HG02885 (cell line): ENCODE data around the gene AKAP12.
"Not testable (repeated sequence)": the region's sequence is repeated elsewhere in the genome, so short reads cannot be mapped to it uniquely, and the experiment has no call there.

Experiments used
- ATAC-seq: cut with Tn5 transposase; IDR thresholded peaks from one replicate; pipeline ENCODE4 v1.9.1; 2021; ENCODE audit warnings: mild to moderate bottlenecking; ENCODE audit not compliant: unreplicated experiment, poor library complexity

AKAP12 gene

GRCh38 chr6:151306269-151306783 lies 66.6 kb downstream of the AKAP12 start:
- no peak for ATAC-seq

DNA sequence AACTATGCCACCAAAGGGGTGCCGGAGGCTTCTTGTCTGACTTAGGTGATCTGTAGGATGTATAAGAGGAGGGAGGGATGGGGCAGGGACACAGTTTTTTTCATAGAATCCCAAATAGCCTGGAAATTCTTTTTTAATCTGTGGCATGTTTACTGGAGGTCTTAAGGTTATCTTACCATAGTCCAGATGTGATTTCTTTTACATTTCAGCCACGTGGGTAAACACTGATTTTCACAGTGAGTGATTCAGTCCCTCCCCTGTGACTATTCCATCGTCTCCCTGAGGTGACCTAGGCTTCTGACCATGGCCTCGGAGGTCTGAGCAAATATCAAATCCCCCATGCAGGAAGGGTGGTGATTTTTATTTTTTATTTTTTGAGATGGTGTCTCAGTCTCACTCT lies 67.7 kb downstream of the AKAP12 start:
- ATAC-seq: no peak

- ATAC-seq: no peak
Observed at GRCh38 chr6:151309619-151310018, 69.9 kb downstream of the AKAP12 start.

DNA sequence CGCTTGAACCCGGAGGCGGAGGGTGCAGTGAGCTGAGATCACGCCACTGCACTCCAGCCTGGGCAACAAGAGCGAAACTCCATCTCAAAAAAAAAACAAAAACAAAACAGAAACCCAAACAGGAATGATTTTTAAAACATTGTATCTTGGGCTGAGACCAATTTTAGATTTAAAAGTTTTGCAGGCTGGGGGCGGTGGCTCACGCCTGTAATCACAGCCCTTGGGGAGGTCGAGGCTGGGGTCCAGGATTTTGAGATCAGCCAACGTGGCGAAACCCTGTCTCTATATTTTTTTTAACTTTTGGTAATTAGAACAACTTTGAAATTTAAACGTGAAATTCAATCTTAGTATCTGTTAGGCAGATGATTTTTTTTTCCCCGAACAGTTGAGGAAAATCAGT lies 70.5 kb downstream of the AKAP12 start:
- ATAC-seq: no peak

DNA sequence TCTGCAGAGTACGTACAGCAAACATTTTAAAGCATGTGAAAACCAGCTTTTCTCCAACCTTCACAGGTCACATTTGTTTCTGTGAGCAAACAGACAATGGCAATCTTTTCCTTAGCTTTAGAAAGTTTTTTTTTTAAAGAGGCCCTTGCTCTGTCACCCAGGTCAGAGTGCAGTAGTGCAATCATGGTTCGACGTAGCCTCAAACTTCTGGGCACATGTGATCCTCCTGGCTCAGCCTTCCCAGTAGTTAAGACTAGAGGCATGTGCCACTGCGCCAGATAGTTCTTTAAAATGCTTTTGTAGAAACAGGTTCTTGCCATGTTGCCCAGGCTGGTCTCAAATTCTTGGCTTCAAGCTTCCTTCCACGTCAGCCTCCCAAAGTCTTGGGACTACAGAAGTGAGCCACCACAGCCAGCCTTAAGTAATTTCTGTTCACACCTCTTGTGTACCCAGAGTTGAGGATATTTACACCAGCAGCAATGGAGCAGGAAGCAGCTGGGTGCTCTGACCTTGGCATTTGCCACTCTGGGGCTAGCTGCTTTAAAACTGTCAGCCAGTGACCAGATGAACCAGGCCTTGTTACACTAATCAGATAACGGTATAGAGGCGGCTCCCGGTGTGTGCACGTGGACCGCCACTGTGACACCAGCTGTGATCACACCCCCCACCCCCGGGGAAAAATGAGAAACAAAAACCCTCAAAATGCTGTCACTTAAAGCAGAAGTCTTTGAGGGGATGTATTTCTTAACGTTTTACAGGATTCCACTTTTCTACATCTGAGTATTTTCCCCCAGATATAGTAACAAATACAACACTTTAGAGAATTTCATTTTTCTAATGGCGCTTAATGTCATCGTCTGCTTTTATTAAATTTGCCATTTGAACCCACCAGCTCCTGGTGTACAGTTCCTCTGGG lies 71.3 kb downstream of the AKAP12 start:
- ATAC-seq: no peak

DNA sequence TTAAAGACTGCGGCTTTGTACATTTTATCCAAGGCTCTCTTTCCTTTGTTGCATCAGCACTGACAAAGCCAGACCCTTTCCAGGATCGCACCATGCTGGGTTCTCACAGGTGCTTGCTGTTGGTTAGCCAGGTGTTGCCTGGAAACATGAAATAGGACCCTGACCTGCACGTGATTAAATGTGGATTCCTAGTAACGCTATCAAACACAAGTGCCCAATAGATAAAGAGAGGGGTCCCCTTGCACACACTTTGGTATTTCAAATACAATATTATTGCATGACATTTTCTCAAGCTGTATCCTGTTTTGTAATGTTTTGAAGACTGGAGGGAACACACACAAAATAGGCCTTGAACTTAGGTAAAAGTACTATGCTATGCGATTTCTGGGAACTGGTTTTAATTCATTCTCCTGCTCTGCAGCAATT lies 73.3 kb downstream of the AKAP12 start:
- ATAC-seq: no peak

DNA sequence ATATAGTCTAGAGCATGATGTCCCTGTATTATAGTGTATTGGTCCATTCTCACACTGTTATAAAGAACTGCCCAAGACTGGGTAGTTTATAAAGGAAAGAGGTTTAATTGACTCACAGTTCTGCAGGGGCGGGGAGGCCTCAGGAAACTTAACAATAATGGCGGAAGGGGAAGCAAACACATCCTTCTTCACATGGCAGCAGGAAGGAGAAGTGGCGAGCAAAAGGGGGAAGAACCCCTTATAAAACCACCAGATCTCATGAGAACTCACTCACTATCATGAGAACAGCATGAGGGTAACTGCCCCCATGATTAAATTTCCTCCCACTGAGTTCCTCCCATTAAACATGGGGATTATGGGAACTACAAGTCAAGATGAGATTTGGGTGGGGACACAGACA lies 75.9 kb downstream of the AKAP12 start:
- ATAC-seq: not testable (repeated sequence)

- no peak for ATAC-seq
Observed at GRCh38 chr6:151317103-151317994, 77.6 kb downstream of the AKAP12 start.

- ATAC-seq: no peak
Observed at GRCh38 chr6:151317995-151318365, 78.2 kb downstream of the AKAP12 start.

- no peak for ATAC-seq
Observed at GRCh38 chr6:151320140-151320539, 80.4 kb downstream of the AKAP12 start.

DNA sequence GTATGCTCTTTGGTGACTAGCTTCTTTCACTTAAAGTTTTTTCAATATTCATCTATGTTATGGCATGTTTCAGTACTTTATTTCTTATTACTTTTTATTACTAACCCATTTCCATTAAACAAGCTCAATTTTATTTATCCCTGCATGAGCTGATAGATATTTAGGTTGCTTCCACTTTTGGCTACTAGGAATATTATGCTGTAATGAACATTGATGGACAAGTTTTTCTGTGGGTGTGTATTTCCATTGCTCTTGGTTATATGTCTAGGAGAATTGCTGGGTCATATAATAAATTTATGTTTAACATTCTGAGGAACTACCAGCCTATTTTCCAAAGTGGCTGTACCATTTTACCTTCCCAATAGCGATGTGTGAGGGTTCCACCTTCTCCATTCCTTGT lies 81.7 kb downstream of the AKAP12 start:
- no peak for ATAC-seq

- ATAC-seq: no peak
Observed at GRCh38 chr6:151322570-151322969, 82.8 kb downstream of the AKAP12 start.

GRCh38 chr6:151323791-151324487 lies 84.2 kb downstream of the AKAP12 start:
- ATAC-seq: peak; percentile 89

DNA sequence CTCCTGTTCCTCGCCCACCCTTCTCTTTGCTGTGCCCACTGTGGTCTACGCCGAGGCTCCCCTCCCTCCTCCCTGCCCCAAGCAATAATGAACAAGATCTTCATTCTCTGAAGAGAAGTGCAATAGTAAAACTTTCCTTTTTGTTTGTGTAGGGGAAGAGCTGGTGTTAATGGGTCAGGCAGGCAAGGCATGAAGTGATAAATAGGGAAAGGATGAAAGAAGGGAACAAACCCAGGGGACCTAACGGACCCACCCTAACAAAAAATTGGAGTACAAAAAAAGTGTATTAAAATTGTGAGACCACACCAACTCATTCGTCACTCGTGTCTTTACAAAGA lies 84.7 kb downstream of the AKAP12 start:
- peak; percentile 23 for ATAC-seq

- no peak for ATAC-seq
Observed at GRCh38 chr6:151325075-151326050, 85.6 kb downstream of the AKAP12 start.

- no peak for ATAC-seq
Observed at GRCh38 chr6:151326116-151326825, 86.5 kb downstream of the AKAP12 start.

- no peak for ATAC-seq
Observed at GRCh38 chr6:151327101-151327500, 87.3 kb downstream of the AKAP12 start.

DNA sequence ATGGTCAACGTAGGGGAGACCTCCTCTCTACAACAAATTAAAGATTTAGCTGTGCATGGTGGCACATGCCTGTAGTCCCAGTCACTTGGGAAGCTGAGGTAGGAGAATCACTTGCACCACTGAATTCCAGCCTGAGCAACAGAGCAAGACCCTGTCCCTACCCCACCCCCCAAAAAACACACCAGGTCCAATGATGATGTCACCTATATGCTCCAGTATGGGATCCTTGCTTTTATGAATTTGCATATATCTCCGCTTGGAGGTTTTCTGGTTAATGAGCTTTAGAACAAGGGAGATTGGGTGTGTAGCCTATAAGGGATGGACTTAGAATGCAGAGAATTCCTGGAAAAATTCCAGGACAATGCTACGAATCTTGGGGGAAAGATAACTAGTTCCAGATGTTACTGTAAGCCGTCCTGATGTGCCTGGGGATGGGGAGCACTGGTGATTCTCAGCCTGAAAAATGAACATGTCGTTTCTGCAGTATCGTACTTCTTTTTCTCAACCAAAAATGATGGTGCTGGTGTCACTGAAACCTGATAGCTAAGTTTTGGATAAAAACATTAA lies 90.4 kb downstream of the AKAP12 start:
- ATAC-seq: no peak
